GM12878 (cell line): ENCODE data around the gene MAN1A1.

Experiments
- CEBPZ ChIP-seq: fragments of 150-350 bp; IDR thresholded peaks from 2 replicates; pipeline ENCODE4 v1.6.1; 2016; ENCODE audit warnings: low read depth, low read length
- CHD2 ChIP-seq: IDR thresholded peaks from 2 replicates; pipeline ENCODE4 v1.6.1; 2011; ENCODE audit warnings: low read depth, low read length, improper control_type of control experiment, borderline replicate concordance
- CTCF ChIP-seq, 3 experiments: IDR thresholded peaks in 2 of 3; conservative IDR thresholded peaks in 1 of 3; 2 replicates each; pipeline ENCODE4 v1.5.1; 2011; ENCODE audit warnings: low read depth in 3 of 3, low read length in 3 of 3, mild to moderate bottlenecking in 3 of 3, control low read depth in 2 of 3, moderate library complexity in 2 of 3, inconsistent platforms in 1 of 3, mixed read lengths in 1 of 3; ENCODE audit not compliant: control insufficient read depth in 2 of 3, insufficient read depth in 1 of 3; ENCODE audit errors: extremely low read depth in 1 of 3
- KDM1A ChIP-seq: fragments of 200-600 bp; sonication (generic); IDR thresholded peaks from 2 replicates; pipeline ENCODE4 v1.6.1; 2016; ENCODE audit warnings: borderline replicate concordance
- REST ChIP-seq: IDR thresholded peaks from 2 replicates; pipeline ENCODE4 v1.6.1; 2012; ENCODE audit warnings: mild to moderate bottlenecking, low read depth, low read length

- TF ChIP-seq CTCF (IDR thresholded peaks at IDR 0.05 in 2 of 3, conservative IDR thresholded peaks at IDR 0.05 in 1 of 3; ENCODE audit: control insufficient read depth in 2 of 3, extremely low read depth in 1 of 3, insufficient read depth in 1 of 3, low read depth in 3 of 3, low read length in 3 of 3) = no peak
- TF ChIP-seq CHD2 = no peak
- TF ChIP-seq REST = no peak
- TF ChIP-seq KDM1A = no peak
- no peak for TF ChIP-seq CEBPZ
Observed at GRCh38 chr6:119283214-119283613, 66.3 kb downstream of the MAN1A1 start.
